ENCODE data around the gene SEC24D. TPM values are rescaled to one million over a fixed set of nuclear protein-coding genes. Genes with fewer than 3 reads are reported as not detected.

The SEC24D gene
- polyA plus RNA-seq, 12 donors: 34.4 to 84.1 (median 62.7) TPM; not detected in 1

DNA sequence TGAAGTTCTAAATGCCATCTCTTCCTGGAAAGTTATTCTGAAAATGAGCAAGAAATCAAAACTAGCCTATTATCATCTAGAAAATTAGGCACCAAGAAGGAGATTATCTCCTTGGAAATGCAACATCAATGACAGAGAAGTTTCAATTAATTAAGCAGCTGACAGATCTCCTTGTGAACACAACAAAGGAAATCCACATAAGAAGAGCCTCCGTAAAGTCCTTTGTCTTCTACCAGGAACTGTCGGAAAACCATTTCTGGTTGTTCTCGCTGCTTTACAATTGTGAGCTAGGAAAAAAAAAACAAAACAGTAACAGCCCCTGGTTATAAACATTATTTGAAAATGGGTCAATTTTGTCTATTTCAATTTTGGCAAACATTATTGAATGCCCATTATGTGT is 112.6 kb downstream of the SEC24D start:
- no peak for DNase-seq

DNA sequence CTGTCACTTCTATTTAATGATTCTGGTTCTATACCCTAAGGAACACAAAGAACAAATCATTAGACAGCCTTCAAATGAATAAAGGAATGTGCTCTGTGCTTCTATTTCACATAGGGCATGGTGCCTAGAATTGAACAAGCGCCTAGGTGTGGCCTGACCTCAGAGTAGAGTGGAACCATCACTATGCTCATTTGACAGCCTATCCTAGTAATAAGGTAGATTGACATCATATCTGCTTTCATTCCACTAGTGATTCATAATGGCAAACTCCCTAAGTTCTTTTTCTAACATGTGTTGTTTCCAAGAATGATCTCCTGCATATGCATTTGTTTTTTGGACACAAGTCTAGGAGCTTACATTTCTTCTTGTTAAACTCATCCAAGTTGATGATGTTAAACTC is 114.2 kb downstream of the SEC24D start:
- no peak for DNase-seq

DNA sequence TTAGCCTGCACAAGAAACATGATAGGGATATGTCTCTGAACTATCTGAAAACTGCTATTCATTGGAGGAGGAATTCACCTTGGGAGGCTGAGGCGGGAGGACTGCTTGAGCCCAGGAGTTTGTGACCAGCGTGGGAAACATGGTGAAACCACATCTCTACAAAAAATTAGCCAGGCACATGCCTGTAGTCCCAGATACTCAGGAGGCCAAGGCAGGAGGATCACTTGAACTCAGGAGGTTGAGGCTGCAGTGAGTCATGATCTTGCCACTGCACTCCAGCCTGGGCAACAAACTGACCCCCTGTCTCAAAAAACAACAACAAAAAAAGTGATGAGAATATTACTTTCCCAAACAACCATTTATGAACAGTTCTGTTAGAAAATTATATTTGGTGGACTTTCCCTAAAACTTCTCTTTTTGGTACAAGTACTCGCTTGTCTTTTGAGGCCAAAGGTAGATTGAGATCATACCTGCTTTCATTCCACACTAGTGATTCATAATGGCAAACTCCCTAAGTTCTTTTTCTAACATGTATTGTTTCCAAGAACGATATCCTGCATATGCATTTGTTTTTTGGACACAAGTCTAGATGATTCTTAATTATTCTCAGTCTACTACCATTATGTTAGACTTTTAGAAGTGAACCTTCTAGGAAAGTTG is 117.3 kb downstream of the SEC24D start:
- no peak for DNase-seq

DNA sequence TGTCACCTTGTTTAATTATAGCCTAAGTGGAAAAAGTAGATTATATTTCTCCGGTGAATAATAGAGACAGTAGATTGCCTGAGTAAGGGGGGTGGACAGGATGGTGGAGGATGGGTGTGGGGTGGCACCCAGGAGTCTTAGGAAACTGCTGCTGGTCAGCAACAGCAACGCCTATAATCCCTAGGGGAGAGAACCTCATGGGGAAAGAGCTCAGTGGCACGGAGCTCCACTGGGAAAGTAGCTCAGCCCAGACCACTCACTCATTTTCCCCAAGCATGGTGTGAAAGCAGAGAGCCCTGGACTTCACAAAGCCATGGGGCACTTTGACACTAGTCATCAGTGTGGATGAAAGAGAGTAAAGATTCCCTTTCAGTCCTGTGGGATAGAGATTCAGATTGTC is 119.6 kb downstream of the SEC24D start:
- DNase-seq: no peak

DNA sequence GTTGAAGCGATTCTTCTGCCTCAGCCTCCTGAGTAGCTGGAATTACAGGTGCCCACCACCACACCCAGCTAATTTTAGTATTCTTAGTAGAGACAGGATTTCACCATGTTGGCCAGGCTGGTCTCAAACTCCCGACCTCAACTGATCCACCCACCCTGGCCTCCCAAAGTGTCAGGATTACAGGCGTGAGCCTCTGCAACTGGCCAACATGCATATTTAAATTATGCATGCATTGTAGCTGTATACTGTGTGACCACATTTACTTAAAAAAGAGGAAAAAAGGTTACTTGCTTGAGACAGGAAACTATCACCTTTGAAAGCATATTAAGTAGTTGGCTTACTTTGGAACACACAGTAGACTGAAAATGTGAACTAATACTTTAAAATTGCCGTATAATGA is 121.2 kb downstream of the SEC24D start:
- no peak for DNase-seq

DNA sequence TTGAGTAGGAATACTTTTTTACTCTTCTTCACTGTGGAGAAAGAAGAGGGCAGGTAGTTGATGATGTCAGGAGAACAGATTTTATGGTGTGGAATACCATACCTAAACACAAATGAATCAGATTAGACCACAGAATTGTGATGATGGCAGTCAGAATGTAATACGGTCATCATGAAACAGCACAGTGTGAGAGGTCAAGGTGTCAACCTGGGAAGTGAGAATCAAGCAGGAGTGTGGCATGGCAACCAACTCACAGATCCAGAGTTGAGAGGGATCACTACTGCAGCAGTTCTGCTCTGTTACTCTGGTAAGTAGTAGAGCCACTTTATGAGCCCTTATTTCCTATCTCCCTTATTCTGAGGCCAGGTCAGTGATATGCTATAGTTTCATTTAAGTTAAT is 123.1 kb downstream of the SEC24D start:
- DNase-seq: no peak

DNA sequence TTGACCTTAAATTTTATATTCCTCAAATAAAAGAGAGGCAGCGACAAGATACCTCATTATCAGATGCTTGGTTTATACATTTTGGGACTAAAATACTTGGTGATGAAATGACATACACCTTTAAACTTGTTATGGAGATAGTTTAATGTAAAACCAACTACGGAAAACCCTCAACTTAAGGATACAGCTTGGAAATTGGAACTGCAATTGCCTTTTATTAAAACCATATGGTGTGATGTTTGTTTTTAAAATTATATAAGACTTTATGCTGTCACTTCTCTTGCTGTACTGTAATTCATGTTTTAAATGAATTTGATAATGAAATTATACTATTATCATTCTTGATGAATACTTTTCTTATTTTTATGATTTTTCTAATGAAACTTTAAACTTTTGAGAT is 124.9 kb downstream of the SEC24D start:
- peak; percentile 19 for DNase-seq

DNA sequence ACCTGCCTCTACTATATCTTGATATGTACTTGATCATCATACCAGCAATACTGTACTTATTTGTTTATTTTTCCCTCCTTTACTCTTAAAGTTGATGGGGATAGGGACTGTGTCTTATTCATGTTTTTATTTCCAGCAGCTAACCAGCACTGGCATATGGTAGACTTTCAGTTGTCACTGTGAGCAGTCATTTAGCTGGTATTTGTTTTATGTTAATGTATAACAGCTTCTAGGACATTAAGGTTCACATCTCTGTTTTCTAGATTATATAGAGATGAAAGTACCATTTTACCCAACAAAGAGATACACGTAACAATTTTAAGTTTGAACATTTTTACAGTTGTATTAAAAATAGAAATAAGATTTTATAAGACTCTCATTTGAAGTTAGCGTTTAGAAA is 132.8 kb downstream of the SEC24D start:
- DNase-seq: no peak

DNA sequence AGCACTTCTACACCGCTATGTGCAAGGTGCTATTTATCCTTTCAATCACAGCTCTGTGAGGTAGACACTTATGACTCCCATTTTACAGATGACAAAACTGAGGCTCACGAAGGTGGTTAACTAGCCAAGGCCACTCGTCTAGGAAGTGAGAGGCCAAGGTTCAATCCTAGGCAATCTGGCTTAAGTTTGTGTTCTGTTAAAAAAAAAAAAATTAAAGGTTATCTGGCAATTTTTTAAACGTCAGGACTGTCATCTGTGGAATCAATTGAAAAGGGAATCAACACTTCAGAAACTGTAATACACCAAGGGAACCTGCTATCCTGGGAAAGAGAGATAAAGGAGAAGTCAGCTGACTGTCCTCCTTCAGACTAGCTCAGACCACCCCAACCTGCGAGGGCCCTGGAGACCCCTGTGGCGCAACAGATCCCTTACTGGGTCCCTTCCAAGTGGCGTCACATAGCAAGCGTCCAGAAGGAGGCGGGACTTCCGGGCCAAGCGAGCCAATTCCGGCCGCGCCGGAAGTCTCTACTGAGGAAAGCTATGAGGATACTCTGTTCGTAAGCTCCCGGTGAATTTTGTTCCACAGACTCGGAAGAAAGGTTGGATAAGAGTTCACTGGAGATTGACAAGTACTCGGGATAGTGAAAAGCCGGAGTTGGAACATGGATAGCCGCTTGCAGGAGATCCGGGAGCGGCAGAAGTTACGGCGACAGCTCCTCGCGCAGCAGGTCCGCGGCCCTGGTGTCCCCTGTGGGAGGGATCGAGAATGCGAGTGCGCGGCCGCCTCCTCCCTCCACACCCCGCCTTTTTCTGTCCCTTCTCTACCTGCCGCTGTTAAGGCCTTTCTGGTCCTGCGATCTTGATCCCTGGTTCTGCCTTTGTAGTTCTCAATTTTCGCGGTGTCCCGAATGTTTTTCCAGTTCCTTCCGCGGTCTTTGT is 150.8 kb downstream of the SEC24D start, which contains the start of gene METTL14:
METTL14 (plus strand) TSS at position 520 of the 939 bp plus-strand sequence; CDS start at position 663, 143 bp downstream.
- DNase-seq: peak; percentile 96

DNA sequence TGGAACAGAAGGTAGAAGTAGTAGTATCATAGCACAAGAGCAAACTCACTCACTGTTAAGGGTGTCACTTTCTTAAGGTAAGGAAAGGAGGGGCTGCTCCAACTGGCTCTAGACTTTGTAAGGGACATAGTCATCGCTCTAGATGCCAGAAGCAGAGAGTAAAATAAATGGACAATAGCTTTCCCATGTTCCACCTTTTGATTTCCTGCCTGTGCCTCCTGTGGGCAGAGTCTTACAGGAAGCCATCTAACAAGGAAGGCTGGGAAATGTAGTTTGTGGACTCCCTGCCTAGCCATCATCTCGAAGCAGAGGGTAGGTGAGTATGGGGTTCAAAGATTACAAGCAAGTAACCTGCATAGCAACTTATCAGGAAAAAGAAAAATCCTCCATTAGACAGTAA is 152.4 kb downstream of the SEC24D start:
- DNase-seq: no peak

DNA sequence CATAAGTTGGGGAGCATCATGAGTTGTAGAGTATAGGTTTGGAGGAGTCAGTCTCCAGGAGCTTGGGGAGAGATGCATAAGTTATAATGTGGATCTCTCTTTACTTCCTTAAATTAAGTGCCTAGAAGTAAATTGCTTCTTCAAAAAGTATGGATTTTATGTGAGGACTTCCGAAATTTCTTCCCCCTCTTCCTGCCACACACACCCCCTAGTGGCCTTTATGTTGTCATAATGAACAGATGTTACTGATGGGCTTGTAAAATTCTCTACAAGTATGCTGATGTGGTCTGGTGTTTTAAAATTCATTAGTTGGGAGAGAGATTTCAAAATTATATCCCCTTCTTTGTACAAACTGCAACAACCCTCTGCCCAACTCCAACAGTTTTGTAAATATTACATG is 153.0 kb downstream of the SEC24D start:
- DNase-seq: no peak

DNA sequence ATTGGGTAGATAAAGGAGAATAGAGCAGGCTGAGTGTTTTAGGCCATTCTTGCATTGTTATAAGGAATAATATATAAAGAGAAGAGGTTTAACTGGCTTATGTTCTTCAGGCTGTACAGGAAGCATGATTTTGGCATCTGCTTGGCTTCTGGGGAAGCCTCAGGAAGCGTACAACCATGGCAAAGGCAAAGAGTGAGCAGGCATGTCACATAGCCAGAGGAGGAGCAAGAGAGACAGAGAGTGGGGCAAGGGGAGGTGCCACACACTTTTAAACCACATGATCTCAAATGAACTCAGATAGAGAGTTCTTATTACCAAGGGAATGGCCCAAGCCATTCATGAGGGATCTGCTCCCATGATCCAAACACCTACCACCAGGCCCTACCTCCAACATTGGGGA is 155.1 kb downstream of the SEC24D start:
- DNase-seq: no peak

DNA sequence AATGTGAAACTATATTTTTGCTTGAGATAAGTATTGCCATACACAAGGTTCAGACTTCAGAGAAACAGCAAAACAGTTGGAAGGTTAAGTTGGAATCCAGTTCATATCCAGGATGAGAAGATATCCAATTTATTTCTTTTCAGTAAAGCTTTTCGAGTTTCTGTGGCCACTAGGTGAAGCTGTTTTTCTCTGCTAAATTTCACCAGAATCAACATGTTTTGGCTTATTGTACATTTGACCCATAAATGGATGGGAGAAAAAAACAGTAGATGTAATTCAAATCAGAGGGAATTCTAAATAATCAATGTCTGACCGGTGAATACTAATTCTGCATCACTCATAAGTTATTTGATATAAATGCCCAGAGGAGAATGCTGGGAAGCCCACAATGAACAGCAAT is 159.8 kb downstream of the SEC24D start:
- no peak for DNase-seq

Other genes with a start within 250 kb of the SEC24D start
- 10 to 100 TPM in 11 of 12 donors, not detected in 1; 16.8 to 52.9 (median 35.0) TPM for gene METTL14, start 150.7 kb downstream of the SEC24D start, polyA plus RNA-seq (ENCODE audit: insufficient read length in 12 of 12)
- 100 to 1,000 TPM in 8 of 12 donors, 10 to 100 TPM in 3, not detected in 1; 61.0 to 183 (median 135) TPM for gene SYNPO2, start 52.7 kb upstream of the SEC24D start, polyA plus RNA-seq (ENCODE audit: insufficient read length in 12 of 12)

Data from muscle of arm (tissue), 12 donors.